COR-L47 (cell line): ENCODE results near the gene ZFP1.

Source experiments
- DNase-seq: peaks from one replicate; lab custom pipeline; 2025; lab: John Stamatoyannopoulos, UW

Gene ZFP1

GRCh38 chr16:75152635-75153034, 4.3 kb downstream of the ZFP1 start:
- no peak for DNase-seq

- DNase-seq: no peak
Observed at GRCh38 chr16:75160386-75160785, 12.1 kb downstream of the ZFP1 start.

GRCh38 chr16:75169899-75170405, 21.6 kb downstream of the ZFP1 start:
- no peak for DNase-seq

- DNase-seq: no peak
Observed at GRCh38 chr16:75172578-75172977, 24.3 kb downstream of the ZFP1 start.

GRCh38 chr16:75175074-75175473, 26.8 kb downstream of the ZFP1 start:
- no peak for DNase-seq

- DNase-seq: no peak
Observed at GRCh38 chr16:75176926-75177325, 28.6 kb downstream of the ZFP1 start.

GRCh38 chr16:75179208-75179607, 30.9 kb downstream of the ZFP1 start:
- DNase-seq: no peak

- no peak for DNase-seq
Observed at GRCh38 chr16:75181630-75182029, 33.3 kb downstream of the ZFP1 start.

- DNase-seq: no peak
Observed at GRCh38 chr16:75188832-75189477, 40.6 kb downstream of the ZFP1 start.

GRCh38 chr16:75189638-75190245, 41.4 kb downstream of the ZFP1 start:
- DNase-seq: no peak

GRCh38 chr16:75192606-75193264, 44.4 kb downstream of the ZFP1 start:
- no peak for DNase-seq

GRCh38 chr16:75193265-75193650, 44.9 kb downstream of the ZFP1 start:
- no peak for DNase-seq

GRCh38 chr16:75193730-75194444, 45.6 kb downstream of the ZFP1 start:
- DNase-seq: no peak

- DNase-seq: no peak
Observed at GRCh38 chr16:75195811-75196790, 47.8 kb downstream of the ZFP1 start.

GRCh38 chr16:75196836-75197235, 48.5 kb downstream of the ZFP1 start:
- DNase-seq: no peak

GRCh38 chr16:75197522-75198134, 49.3 kb downstream of the ZFP1 start:
- DNase-seq: no peak

- DNase-seq: no peak
Observed at GRCh38 chr16:75198135-75198600, 49.8 kb downstream of the ZFP1 start.

- DNase-seq: no peak
Observed at GRCh38 chr16:75202069-75202590, 53.8 kb downstream of the ZFP1 start.

- no peak for DNase-seq
Observed at GRCh38 chr16:75203096-75203495, 54.8 kb downstream of the ZFP1 start.

GRCh38 chr16:75203667-75204409, 55.5 kb downstream of the ZFP1 start:
- no peak for DNase-seq
